Right kidney (tissue), 1 donor: ENCODE data around the gene ELAC2.

Experiments
- DNase-seq: peaks from one replicate; pipeline ENCODE4 v3.0.0-alpha.2; 2016

ELAC2 gene

GRCh38 chr17:12958786-12959185 lies 59.0 kb downstream of the ELAC2 start:
- no peak for DNase-seq

DNA sequence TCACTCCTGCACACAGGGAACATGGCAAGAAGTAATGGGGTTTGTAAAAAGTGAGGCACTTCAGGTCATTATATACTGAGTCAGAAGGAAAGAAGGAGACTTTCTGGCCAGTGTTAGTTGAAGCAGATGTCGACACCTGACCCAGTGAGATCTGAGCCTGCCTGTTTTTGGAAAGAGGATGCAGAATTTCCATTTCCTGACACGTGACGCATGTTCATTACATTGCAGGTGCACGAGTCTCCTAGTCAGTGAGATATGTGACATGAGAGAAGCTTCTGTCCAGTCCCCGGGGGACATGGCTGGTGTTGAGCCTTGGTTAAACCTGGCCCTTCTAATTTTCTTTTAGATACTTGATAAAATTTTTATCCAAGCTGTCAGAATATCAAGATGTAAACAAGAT lies 62.3 kb downstream of the ELAC2 start:
- no peak for DNase-seq

GRCh38 chr17:12953156-12953555 lies 64.7 kb downstream of the ELAC2 start:
- DNase-seq: no peak

- DNase-seq: no peak
Measured at GRCh38 chr17:12952012-12952411, 65.8 kb downstream of the ELAC2 start.

- no peak for DNase-seq
Measured at GRCh38 chr17:12947047-12947446, 70.8 kb downstream of the ELAC2 start.
